Left lobe of liver (tissue), 2 donors: ENCODE results near the gene LRRC23. TPM values are rescaled to one million over a fixed set of nuclear protein-coding genes. Genes with fewer than 3 reads are reported as not detected.
"Not testable (repeated sequence)": the region's sequence is repeated elsewhere in the genome, so short reads cannot be mapped to it uniquely, and the experiment has no call there.

Source experiments
- ATAC-seq: fragments of 200-7000 bp; cut with Tn5 transposase; one replicate; pipeline ENCODE4 v1.9.1; 2020; ENCODE audit warnings: mild to moderate bottlenecking, moderate library complexity
- DNase-seq: peaks from one replicate; pipeline ENCODE4 v3.0.0-alpha.2; 2020; ENCODE audit warnings: low spot score
- total RNA-seq: library from RNA; stranded (reverse); gene quantifications from one replicate; pipeline ENCODE4 v1.2.1, GENCODE V29; 2021
- donor health status: DM: no; HTN: no; CAD: no; lungs with moderate emphysema.
- donor health status: DM: no; HTN: yes; CAD: no.

LRRC23 gene
- total RNA-seq, 1 donor from 2014 or later = 1.9 TPM

- DNase-seq (peak; percentile 84), ATAC-seq (peak; percentile 73)
Observed at GRCh38 chr12:6872073-6873048, 32.3 kb upstream of the LRRC23 start.

- ATAC-seq (peak; percentile 89), DNase-seq (peak; percentile 99)
Observed at GRCh38 chr12:6873094-6874014, 31.3 kb upstream of the LRRC23 start, which contains the start of gene SPSB2. Gene SPSB2, minus strand, starts transcription at chr12:6873303. Its CDS starts 402 bp downstream, at chr12:6872901.

- not testable (repeated sequence) for ATAC-seq, DNase-seq
Observed at GRCh38 chr12:6874015-6874368, 30.6 kb upstream of the LRRC23 start.

- not testable (repeated sequence) for ATAC-seq, DNase-seq
Observed at GRCh38 chr12:6879824-6880223, 24.8 kb upstream of the LRRC23 start.

- ATAC-seq (no peak), DNase-seq (no peak)
Observed at GRCh38 chr12:6883252-6883651, 21.4 kb upstream of the LRRC23 start.

- no peak for ATAC-seq
- DNase-seq = no peak
Observed at GRCh38 chr12:6883683-6884082, 20.9 kb upstream of the LRRC23 start.

GRCh38 chr12:6884539-6884938, 20.1 kb upstream of the LRRC23 start:
- no peak for DNase-seq
- no peak for ATAC-seq

GRCh38 chr12:6886206-6886999, 18.2 kb upstream of the LRRC23 start:
- not testable (repeated sequence) for ATAC-seq, DNase-seq

- no peak for ATAC-seq
- DNase-seq = no peak
Observed at GRCh38 chr12:6887460-6887859, 17.2 kb upstream of the LRRC23 start.

- DNase-seq (no peak), ATAC-seq (no peak)
Observed at GRCh38 chr12:6888360-6888759, 16.3 kb upstream of the LRRC23 start.

- not testable (repeated sequence) for DNase-seq
Observed at GRCh38 chr12:6888794-6889193, 15.8 kb upstream of the LRRC23 start.

GRCh38 chr12:6889775-6890573, 14.6 kb upstream of the LRRC23 start:
- not testable (repeated sequence) for ATAC-seq, DNase-seq

More at GRCh38 chr12:6888794-6889193, 15.8 kb upstream of the LRRC23 start:
- ATAC-seq = not testable (repeated sequence)

GRCh38 chr12:6890789-6891645, 13.6 kb upstream of the LRRC23 start:
- peak; percentile 97 for ATAC-seq
- peak; percentile 99 for DNase-seq

GRCh38 chr12:6891646-6892001, 13.0 kb upstream of the LRRC23 start:
- peak; percentile 2 for ATAC-seq
- DNase-seq = no peak

GRCh38 chr12:6892683-6893082, 11.9 kb upstream of the LRRC23 start:
- DNase-seq, ATAC-seq: not testable (repeated sequence)

- ATAC-seq (no peak), DNase-seq (no peak)
Observed at GRCh38 chr12:6894321-6894720, 10.3 kb upstream of the LRRC23 start.

- ATAC-seq (no peak), DNase-seq (no peak)
Observed at GRCh38 chr12:6896846-6897435, 7.7 kb upstream of the LRRC23 start.

- ATAC-seq = no peak
- no peak for DNase-seq
Observed at GRCh38 chr12:6899427-6899826, 5.2 kb upstream of the LRRC23 start.
